NCI-H1417 (cell line): ENCODE data around the gene TP53I11.

Experiments used
- DNase-seq, 3 experiments: peaks; one replicate each; lab custom pipeline; 2025; lab: John Stamatoyannopoulos, UW

TP53I11 gene

GRCh38 chr11:44978274-44978960 is 27.7 kb upstream of the TP53I11 start:
- no peak for DNase-seq

DNA sequence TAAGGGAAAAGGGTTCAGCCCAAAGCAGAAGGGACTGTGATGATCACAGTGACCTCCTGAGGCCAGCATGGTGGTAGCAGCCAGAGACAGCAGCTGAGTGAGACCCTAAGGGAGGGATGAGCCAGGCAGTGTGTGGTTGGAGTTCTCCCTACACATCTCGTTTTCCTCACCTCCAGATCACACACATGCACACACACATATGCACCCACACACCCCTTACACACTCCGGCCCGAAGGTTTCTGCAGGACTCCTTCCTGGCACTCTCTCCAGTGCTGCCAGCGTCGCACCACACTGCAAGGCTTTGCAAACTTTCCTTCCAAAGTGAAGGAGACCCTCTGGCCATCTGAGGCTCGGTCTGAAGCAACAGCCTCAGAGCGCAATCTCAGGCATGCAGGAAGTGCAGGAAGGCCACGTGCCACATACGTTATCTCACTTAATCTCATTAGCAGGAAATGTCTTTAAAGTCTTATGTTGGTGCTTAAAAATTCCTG is 26.9 kb upstream of the TP53I11 start:
- peak in 1 of 3 experiments; percentile 16 for DNase-seq

GRCh38 chr11:44976576-44976975 is 25.9 kb upstream of the TP53I11 start:
- no peak for DNase-seq

- DNase-seq: no peak
Measured at GRCh38 chr11:44974402-44975000, 23.8 kb upstream of the TP53I11 start.

DNA sequence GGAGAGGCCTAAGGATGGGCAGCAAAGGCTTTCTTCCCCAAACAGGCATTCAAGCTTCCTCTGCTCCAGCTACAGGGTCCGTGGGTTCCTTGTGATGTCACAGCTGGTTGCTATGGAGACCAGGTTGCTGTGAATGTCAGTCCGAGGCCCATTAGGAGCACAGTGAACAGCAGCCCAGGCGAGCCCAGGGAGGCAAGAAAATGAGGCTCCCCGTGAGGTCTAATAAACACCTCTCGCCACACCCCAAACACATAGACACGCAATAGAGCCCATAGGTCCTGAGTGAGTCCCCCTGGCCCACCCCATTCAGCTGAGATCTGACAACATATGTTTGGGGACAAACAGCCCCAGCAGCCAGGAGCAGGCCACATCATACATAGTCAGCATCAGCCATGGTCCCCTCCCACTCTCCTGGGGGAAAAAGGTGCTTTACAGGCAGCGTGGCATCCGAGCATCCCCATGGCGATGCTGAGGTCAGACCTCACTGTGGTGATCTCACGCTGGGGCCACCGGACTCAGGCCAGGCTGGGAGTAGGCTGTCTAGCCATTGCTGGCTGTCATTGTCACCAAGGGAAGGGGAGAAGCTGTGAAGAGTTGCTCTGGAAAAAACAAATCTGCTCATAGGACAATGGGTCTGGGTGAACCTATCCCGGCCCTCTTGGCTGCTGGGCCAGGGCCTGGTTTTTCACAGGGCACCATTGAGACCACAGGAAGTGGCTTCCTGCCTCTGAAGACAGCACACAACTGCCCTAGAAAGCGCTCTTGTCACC is 23.1 kb upstream of the TP53I11 start:
- DNase-seq: peak in 2 of 3 experiments; percentile 70 to 82

DNA sequence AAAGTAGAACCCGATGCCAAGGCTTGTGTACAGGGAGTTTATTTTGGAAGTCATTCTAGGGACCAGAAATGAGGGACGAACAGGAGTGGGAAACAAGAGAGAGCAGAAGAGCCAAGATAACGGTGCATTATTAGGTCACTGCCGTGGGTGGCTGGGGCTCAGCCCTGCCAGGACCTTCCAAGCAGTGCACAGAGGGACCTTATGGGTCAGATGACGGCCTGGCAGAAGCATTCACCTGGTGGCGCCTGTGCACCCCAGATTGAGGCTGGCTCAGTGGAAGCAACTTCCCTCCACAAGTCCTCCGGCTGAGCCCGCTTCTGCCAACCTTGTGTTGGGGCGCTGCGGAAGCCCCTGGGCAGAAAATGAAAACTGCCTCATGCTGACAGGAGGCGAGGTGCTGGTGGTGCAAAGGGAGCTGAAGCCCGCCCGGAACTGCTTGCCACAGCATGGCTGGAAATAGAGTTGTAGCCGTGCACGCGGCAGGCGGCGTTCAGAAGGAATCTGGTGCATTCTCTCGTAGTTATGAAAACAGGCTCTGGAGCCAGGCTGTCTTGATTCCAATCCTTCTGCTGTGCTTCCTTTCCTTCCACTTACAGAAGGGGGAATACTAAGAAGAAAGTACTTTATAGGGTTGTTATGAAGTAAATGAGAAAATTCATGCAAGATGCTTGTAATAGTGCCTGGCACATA is 22.2 kb upstream of the TP53I11 start:
- no peak for DNase-seq

- DNase-seq: no peak
Measured at GRCh38 chr11:44971185-44971584, 20.5 kb upstream of the TP53I11 start.

GRCh38 chr11:44970293-44970692 is 19.6 kb upstream of the TP53I11 start:
- DNase-seq: no peak

- no peak for DNase-seq
Measured at GRCh38 chr11:44969651-44970252, 19.1 kb upstream of the TP53I11 start.

GRCh38 chr11:44968510-44968909 is 17.8 kb upstream of the TP53I11 start:
- DNase-seq: peak in 1 of 3 experiments; percentile 7

- DNase-seq: peak in 1 of 3 experiments; percentile 11
Measured at GRCh38 chr11:44967930-44968496, 17.3 kb upstream of the TP53I11 start.

DNA sequence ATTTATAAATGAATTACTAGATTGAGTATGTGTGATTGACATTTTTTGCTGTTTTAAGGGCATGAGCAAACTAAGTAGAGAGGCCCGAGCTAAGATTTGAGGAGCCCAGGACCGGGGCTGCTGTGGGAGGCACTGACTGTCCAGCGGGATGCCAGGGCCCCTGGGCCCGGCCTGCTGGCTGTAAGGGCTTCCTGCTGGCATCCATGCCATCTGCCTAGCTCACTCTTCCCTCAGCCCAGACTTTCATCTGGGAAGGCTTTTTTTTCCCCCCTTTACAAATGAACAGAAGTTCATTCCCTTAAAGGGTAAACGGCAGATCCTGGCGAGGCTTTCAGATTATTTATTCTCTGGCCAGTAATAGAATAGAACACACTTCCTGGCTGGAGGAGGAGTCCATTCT is 16.0 kb upstream of the TP53I11 start:
- no peak for DNase-seq

- DNase-seq: peak; percentile 23 to 59 (median 46)
Measured at GRCh38 chr11:44964526-44965209, 14.0 kb upstream of the TP53I11 start.

DNA sequence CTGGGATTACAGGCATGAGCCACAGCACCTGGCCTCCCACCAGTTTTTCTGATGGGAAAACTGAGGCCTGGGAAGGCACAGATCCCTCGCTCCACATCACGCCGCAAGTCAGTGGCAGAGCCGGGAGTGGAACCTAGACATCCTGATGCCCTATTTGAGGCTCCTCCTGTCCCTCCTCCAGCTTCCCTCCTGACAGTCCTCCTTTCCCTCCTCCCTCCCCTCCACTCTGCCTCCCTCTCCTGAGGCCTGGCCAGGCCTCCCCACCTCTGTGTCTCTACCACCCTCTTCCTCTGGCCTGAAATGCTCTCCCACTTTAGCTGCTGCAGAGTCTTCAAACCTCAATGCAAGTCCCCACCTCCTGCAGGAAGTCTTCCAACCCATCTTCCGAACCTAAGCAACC is 13.3 kb upstream of the TP53I11 start:
- DNase-seq: no peak

GRCh38 chr11:44963136-44963535 is 12.5 kb upstream of the TP53I11 start:
- DNase-seq: no peak

DNA sequence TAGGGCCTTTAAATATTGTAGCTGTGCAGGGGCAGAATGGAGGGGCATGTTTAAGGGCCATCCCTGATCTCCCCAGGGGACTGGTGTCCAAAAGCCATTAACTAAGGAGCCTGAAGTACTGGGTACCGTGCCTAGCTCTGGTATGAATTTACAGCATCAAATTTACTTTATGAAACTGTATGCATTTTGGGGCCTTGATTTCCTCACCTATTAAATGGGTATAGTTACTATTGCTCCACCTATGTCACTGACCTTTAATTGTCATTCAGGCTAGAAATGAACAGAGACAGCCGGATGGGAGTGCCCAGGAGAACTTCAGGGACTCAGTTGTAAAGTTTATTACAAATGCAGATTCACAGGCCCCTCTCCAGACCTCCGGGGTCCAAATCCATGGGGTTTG is 11.8 kb upstream of the TP53I11 start:
- no peak for DNase-seq

DNA sequence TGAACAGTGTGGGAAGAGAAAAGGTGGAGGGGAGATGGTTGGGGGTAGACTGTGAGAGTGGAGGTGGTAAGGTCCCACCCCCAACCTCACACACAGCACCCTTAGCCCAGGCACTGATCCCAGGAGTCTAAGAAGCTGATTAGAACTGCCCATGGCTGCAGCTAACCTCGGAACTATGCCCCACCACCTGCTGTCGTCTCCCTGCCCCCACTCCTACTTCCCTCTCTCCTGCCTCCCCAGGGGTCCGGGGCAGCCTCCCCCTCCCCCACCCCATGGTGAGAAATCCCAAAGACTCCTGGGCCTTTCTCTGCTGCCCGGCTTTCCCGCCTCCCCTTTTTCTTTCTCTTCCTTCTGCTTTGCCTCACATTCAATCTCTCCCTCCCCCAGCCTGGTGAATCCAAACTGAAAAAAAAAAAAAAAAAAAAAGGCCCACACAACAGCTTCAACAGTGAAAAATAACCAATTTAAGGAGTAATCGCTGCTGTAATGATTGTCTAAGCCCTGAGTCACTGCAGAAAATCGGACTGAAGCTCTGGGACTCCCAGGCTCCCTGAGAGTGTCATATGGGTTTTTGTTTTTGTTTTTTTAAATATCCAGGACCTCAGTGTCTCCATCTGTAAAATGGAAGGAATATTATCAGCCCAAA is 9.6 kb upstream of the TP53I11 start:
- peak in 2 of 3 experiments; percentile 24 to 57 for DNase-seq

- no peak for DNase-seq
Measured at GRCh38 chr11:44959064-44959463, 8.4 kb upstream of the TP53I11 start.

- peak in 1 of 3 experiments; percentile 15 for DNase-seq
Measured at GRCh38 chr11:44957776-44958564, 7.3 kb upstream of the TP53I11 start.
